ENCODE measurements around the gene TSPAN9. TPM values are rescaled to one million over a fixed set of nuclear protein-coding genes. Genes with fewer than 3 reads are reported as not detected.

The TSPAN9 gene
- total RNA-seq, 1 donor from 2014 or later: 40.9 TPM

- peaks cover 2% of the 10 kb centered on the region for H3K4me1 Mint-ChIP-seq (ENCODE audit: low read depth, unreplicated experiment)
- H3K27me3 ChIP-seq (ENCODE audit: insufficient read depth, low read length): no peaks in the 10 kb centered on the region
- H3K36me3 Mint-ChIP-seq (ENCODE audit: low read depth, unreplicated experiment): peaks cover 14% of the 10 kb centered on the region
- H2AFZ ChIP-seq (ENCODE audit: low read depth, low read length): no peak overlapping the region
- FAIRE-seq (no peak), DNase-seq (ENCODE audit: low read depth) (no peak)
- H3K4me3 Mint-ChIP-seq (ENCODE audit: unreplicated experiment): no peak overlapping the region
- peaks cover under 1% of the 10 kb centered on the region for H3K4me1 ChIP-seq (ENCODE audit: insufficient read depth, low read length)
- TF ChIP-seq EZH2 (IDR thresholded peaks at IDR 0.05; ENCODE audit: insufficient read depth, low read length): no peak
- TF ChIP-seq CTCF (IDR thresholded peaks at IDR 0.05; ENCODE audit: insufficient read depth, low read depth, low read length): no peak
- H4K20me1 ChIP-seq (ENCODE audit: insufficient read depth, low read length): peaks cover 84% of the 10 kb centered on the region
- no peak overlapping the region for H3K9ac ChIP-seq (ENCODE audit: low read length)
- H3K9me3 Mint-ChIP-seq (ENCODE audit: unreplicated experiment): no peaks in the 10 kb centered on the region
- H3K9me3 ChIP-seq (ENCODE audit: insufficient read depth, low read depth, low read length): no peaks in the 10 kb centered on the region
- no peak overlapping the region for H3K27ac ChIP-seq (ENCODE audit: low read depth, low read length)
- no peak overlapping the region for H3K4me3 ChIP-seq (ENCODE audit: insufficient read depth, low read depth, low read length)
- peaks cover 33% of the 10 kb centered on the region for H3K79me2 ChIP-seq (ENCODE audit: insufficient read depth, low read length)
- H3K36me3 ChIP-seq (ENCODE audit: insufficient read depth, low read length): no peaks in the 10 kb centered on the region
- H3K27ac Mint-ChIP-seq (ENCODE audit: unreplicated experiment): no peak overlapping the region
- H3K4me2 ChIP-seq (ENCODE audit: low read length): no peak overlapping the region
- peaks cover 27% of the 10 kb centered on the region for H3K27me3 Mint-ChIP-seq (ENCODE audit: low read depth, unreplicated experiment)
Observed at GRCh38 chr12:3145033-3145432, 67.9 kb downstream of the TSPAN9 start.

- Mint-ChIP-seq H3K36me3 (ENCODE audit: low read depth, unreplicated experiment) (peaks cover 14% of the 10 kb centered on the region), H3K4me1 (ENCODE audit: low read depth, unreplicated experiment) (peaks cover 7% of the 10 kb centered on the region), H3K4me3 (ENCODE audit: unreplicated experiment) (no peak overlapping the region), H3K27ac (ENCODE audit: unreplicated experiment) (no peak overlapping the region), H3K27me3 (ENCODE audit: low read depth, unreplicated experiment) (peaks cover 20% of the 10 kb centered on the region), H3K9me3 (ENCODE audit: unreplicated experiment) (no peaks in the 10 kb centered on the region)
- Histone ChIP-seq H4K20me1 (ENCODE audit: insufficient read depth, low read length) (peaks cover 84% of the 10 kb centered on the region), H3K27ac (ENCODE audit: low read depth, low read length) (no peak overlapping the region), H3K9me3 (ENCODE audit: insufficient read depth, low read depth, low read length) (no peaks in the 10 kb centered on the region), H3K4me1 (ENCODE audit: insufficient read depth, low read length) (peaks cover 8% of the 10 kb centered on the region), H2AFZ (ENCODE audit: low read depth, low read length) (no peak overlapping the region), H3K4me3 (ENCODE audit: insufficient read depth, low read depth, low read length) (no peak overlapping the region), H3K27me3 (ENCODE audit: insufficient read depth, low read length) (no peaks in the 10 kb centered on the region), H3K79me2 (ENCODE audit: insufficient read depth, low read length) (peaks cover 29% of the 10 kb centered on the region), H3K9ac (ENCODE audit: low read length) (no peak overlapping the region), H3K36me3 (ENCODE audit: insufficient read depth, low read length) (no peaks in the 10 kb centered on the region), H3K4me2 (ENCODE audit: low read length) (no peak overlapping the region)
- no peak for FAIRE-seq
- TF ChIP-seq CTCF (IDR thresholded peaks at IDR 0.05; ENCODE audit: insufficient read depth, low read depth, low read length): no peak
- no peak for TF ChIP-seq EZH2 (IDR thresholded peaks at IDR 0.05; ENCODE audit: insufficient read depth, low read length)
- no peak for DNase-seq (ENCODE audit: low read depth)
Observed at GRCh38 chr12:3145546-3146310, 68.5 kb downstream of the TSPAN9 start.

GRCh38 chr12:3147260-3147659, 70.1 kb downstream of the TSPAN9 start:
- no peak overlapping the region for H2AFZ ChIP-seq (ENCODE audit: low read depth, low read length)
- no peaks in the 10 kb centered on the region for H3K27me3 ChIP-seq (ENCODE audit: insufficient read depth, low read length)
- Mint-ChIP-seq H3K9me3 (ENCODE audit: unreplicated experiment) (no peaks in the 10 kb centered on the region), H3K36me3 (ENCODE audit: low read depth, unreplicated experiment) (peaks cover 14% of the 10 kb centered on the region), H3K27ac (ENCODE audit: unreplicated experiment) (no peak overlapping the region), H3K4me3 (ENCODE audit: unreplicated experiment) (no peak overlapping the region), H3K27me3 (ENCODE audit: low read depth, unreplicated experiment) (peaks cover 20% of the 10 kb centered on the region), H3K4me1 (ENCODE audit: low read depth, unreplicated experiment) (peaks cover 19% of the 10 kb centered on the region)
- TF ChIP-seq EZH2 (IDR thresholded peaks at IDR 0.05; ENCODE audit: insufficient read depth, low read length): no peak
- H3K9me3 ChIP-seq (ENCODE audit: insufficient read depth, low read depth, low read length): no peaks in the 10 kb centered on the region
- peaks cover 23% of the 10 kb centered on the region for H3K4me1 ChIP-seq (ENCODE audit: insufficient read depth, low read length)
- H3K4me3 ChIP-seq (ENCODE audit: insufficient read depth, low read depth, low read length): no peak overlapping the region
- no peaks in the 10 kb centered on the region for H3K36me3 ChIP-seq (ENCODE audit: insufficient read depth, low read length)
- H3K79me2 ChIP-seq (ENCODE audit: insufficient read depth, low read length): peaks cover 25% of the 10 kb centered on the region
- no peak overlapping the region for H3K9ac ChIP-seq (ENCODE audit: low read length)
- FAIRE-seq (no peak), DNase-seq (ENCODE audit: low read depth) (no peak)
- H3K27ac ChIP-seq (ENCODE audit: low read depth, low read length): no peak overlapping the region
- H3K4me2 ChIP-seq (ENCODE audit: low read length): no peak overlapping the region
- H4K20me1 ChIP-seq (ENCODE audit: insufficient read depth, low read length): peaks cover 73% of the 10 kb centered on the region
